MG63 (cell line): ENCODE data around the gene MAST4. TPM values are rescaled to one million over a fixed set of nuclear protein-coding genes. Genes with fewer than 3 reads are reported as not detected.

Experiments used
- DNase-seq: peaks from one replicate; pipeline ENCODE4 v3.0.0-alpha.2; 2020
- H3K27me3 ChIP-seq: fragments of 250-450 bp; sonication (Bioruptor Pico); 2 replicates; pipeline ENCODE4 v1.5.1; 2020; ENCODE audit warnings: mild to moderate bottlenecking, moderate library complexity
- H3K36me3 ChIP-seq: fragments of 250-450 bp; sonication (Bioruptor Pico); 2 replicates; pipeline ENCODE4 v1.5.1; 2020; ENCODE audit warnings: mild to moderate bottlenecking, moderate library complexity
- H3K4me3 ChIP-seq: fragments of 250-450 bp; sonication (Bioruptor Pico); 2 replicates; pipeline ENCODE4 v1.5.1; 2020; ENCODE audit warnings: mild to moderate bottlenecking, moderate library complexity
- H3K9me3 ChIP-seq: fragments of 250-450 bp; sonication (Bioruptor Pico); 2 replicates; pipeline ENCODE4 v1.5.1; 2020; ENCODE audit warnings: mild to moderate bottlenecking, moderate library complexity
- total RNA-seq: library from RNA; depleted of rRNA; stranded (reverse); fragments of >200 nt; shearing (Covaris generic); gene quantifications from 2 replicates; pipeline ENCODE4 v1.2.3, GENCODE V29; 2014; ENCODE audit warnings: low replicate concordance

Gene MAST4
- total RNA-seq, 1 experiment from 2014 or later: 0.16 TPM

DNA sequence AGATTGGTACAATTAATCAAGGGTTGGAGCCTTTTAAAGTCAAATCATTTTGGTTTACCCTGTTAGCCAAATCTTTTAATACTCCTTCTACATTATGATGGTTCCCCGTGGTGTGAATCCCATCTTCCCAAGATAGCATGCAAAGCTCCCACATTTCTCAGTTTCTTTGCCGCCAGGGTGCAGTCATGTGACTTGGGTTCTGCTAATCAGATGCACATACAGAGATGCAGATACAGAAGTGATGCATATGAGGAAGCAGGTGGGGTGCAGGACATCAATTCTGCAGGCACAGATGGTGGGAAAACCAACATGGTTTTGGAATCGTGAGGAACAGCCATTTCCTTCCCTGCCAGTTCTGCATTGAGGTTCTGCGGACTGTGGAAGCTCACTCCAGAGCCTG is 8.4 kb upstream of the MAST4 start:
- Histone ChIP-seq H3K9me3 (no peaks in the 10 kb centered on the region), H3K36me3 (no peaks in the 10 kb centered on the region), H3K4me3 (no peak overlapping the region), H3K27me3 (peaks cover 17% of the 10 kb centered on the region)
- no peak for DNase-seq

- H3K36me3 ChIP-seq: no peaks in the 10 kb centered on the region
- H3K9me3 ChIP-seq: no peaks in the 10 kb centered on the region
- H3K27me3 ChIP-seq: peaks cover 61% of the 10 kb centered on the region
- peak; percentile 23 for DNase-seq
- peak overlapping the region; percentile 47 for H3K4me3 ChIP-seq
These were observed 516 bp downstream of the MAST4 start for GRCh38 chr5:66596636-66597182.

DNA sequence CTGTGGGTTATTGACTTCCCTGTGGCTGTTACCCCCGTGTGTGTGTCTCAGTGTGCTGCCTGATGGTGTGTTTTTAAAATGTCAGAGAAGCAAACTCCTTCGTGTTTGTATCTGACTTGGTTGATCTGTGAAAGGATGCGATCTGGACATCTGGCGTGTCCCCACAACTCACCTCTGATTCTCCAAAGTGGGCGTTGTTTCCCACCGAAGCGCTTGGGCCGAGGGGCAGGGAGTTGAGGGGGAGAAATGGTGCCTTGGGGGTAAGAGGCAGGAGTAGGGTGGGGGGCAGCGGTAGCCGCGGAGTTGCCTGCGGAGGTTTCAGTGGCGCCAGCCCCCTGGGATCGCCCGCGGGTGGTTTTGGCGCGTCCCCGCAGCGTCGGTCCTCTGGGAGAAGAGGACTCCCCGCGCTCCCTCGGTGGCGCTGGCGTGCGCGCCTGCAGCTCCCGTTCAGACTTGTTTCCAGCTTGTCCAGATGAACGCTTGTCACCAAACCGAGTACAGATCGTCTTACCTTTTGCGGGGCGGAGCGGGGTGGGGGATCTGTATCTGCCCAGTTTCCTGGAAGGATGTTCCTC is 1.1 kb downstream of the MAST4 start:
- Histone ChIP-seq H3K27me3 (peaks cover 59% of the 10 kb centered on the region), H3K4me3 (peak overlapping the region; percentile 47), H3K9me3 (no peaks in the 10 kb centered on the region), H3K36me3 (no peaks in the 10 kb centered on the region)
- peak; percentile 4 for DNase-seq

DNA sequence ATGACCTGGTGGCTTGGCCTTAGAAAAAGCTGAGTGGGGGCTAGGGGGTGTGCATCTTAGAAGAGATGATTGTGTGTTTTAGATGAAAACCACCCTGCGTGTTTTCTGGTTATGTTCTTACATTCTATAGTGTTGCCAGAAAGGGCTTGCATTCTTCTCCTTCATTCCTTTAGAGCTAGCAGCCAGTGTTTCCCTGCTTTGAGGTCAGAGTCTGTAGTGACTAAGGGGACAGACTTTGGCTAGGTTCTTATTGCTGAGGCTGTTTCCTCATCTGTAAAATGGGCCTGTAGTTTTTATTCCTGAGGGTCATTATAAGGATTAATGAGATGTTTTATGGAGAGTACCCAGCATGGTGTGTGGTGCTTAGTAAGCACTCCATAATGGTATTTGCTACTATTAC is 6.4 kb downstream of the MAST4 start:
- DNase-seq: no peak
- peaks cover 45% of the 10 kb centered on the region for H3K27me3 ChIP-seq
- no peaks in the 10 kb centered on the region for H3K36me3 ChIP-seq
- H3K9me3 ChIP-seq: no peaks in the 10 kb centered on the region
- no peak overlapping the region for H3K4me3 ChIP-seq

- Histone ChIP-seq H3K27me3 (peaks cover 40% of the 10 kb centered on the region), H3K36me3 (no peaks in the 10 kb centered on the region), H3K4me3 (no peak overlapping the region), H3K9me3 (no peaks in the 10 kb centered on the region)
- no peak for DNase-seq
These were observed 7.0 kb downstream of the MAST4 start for GRCh38 chr5:66603164-66603563.

GRCh38 chr5:66603881-66604280 is 7.7 kb downstream of the MAST4 start:
- no peak for DNase-seq
- Histone ChIP-seq H3K9me3 (no peaks in the 10 kb centered on the region), H3K36me3 (no peaks in the 10 kb centered on the region), H3K27me3 (peaks cover 33% of the 10 kb centered on the region), H3K4me3 (no peak overlapping the region)

DNA sequence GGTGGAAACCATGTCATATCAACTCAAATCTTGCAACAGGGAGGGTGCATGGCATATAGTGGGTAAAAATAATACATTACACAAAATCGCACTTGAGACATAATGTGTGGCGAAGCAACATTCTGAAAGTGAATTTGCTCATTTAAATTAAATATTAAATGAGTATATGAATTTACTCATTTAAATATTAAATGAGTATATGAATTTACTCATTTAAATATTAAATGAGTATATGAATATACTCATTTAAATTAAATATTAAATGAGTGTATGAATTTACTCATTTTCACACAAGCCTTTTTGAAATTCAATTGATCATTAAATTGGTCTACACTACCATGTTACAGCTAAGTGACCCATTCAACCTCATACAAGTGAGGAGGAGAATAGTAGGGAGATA is 10.5 kb downstream of the MAST4 start:
- no peak for DNase-seq
- Histone ChIP-seq H3K27me3 (peaks cover 17% of the 10 kb centered on the region), H3K36me3 (no peaks in the 10 kb centered on the region), H3K9me3 (no peaks in the 10 kb centered on the region), H3K4me3 (no peak overlapping the region)

DNA sequence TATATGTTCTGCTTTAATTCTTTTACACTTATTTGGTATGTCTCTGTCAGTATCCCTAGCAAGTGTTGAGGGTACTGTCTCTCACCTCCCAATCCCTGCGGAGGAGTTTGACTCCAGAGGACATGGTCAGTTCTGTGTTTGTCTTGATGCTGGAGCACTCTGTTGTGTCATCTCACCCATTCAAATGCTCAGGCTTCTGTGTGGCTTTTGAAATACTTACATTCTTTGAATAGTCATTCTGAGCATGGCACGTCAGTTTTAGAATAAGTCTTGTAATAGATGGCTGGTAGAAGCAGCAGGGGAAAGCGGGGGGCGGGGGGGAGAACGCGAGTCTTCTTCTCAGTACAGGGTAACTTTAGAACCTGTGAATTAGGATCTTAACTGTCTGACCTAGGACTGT is 12.3 kb downstream of the MAST4 start:
- H3K36me3 ChIP-seq: no peaks in the 10 kb centered on the region
- DNase-seq: no peak
- no peaks in the 10 kb centered on the region for H3K9me3 ChIP-seq
- H3K4me3 ChIP-seq: no peak overlapping the region
- peaks cover 14% of the 10 kb centered on the region for H3K27me3 ChIP-seq

DNA sequence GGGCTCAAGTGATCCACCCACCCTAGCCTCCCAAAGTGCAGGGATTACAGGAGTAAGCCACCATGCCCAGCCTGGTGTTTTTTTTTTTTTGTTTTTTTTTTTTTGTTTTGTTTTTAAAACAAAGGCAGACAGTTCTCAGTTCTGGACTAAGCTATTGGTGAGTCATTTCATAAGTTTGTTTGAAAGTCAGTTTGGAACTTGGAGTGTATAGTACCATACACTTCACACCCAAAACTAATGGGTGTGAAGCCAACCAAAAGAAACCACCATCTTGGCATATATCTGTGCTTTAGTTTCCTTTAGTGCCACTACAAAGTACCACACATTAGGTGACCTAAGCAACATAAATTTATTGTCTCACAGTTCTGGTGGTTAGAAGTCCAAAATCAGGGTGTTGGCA is 13.4 kb downstream of the MAST4 start:
- Histone ChIP-seq H3K9me3 (no peaks in the 10 kb centered on the region), H3K27me3 (peaks cover 11% of the 10 kb centered on the region), H3K4me3 (no peak overlapping the region), H3K36me3 (no peaks in the 10 kb centered on the region)
- DNase-seq: no peak

- H3K9me3 ChIP-seq: no peaks in the 10 kb centered on the region
- no peaks in the 10 kb centered on the region for H3K27me3 ChIP-seq
- no peak overlapping the region for H3K4me3 ChIP-seq
- no peaks in the 10 kb centered on the region for H3K36me3 ChIP-seq
- no peak for DNase-seq
These were observed 16.0 kb downstream of the MAST4 start for GRCh38 chr5:66612226-66612625.

- Histone ChIP-seq H3K4me3 (no peak overlapping the region), H3K9me3 (no peaks in the 10 kb centered on the region), H3K27me3 (0 out of 2 replicates have a peak, but pooled peaks cover 2% of the 10 kb centered on the region), H3K36me3 (no peaks in the 10 kb centered on the region)
- no peak for DNase-seq
These were observed 18.9 kb downstream of the MAST4 start for GRCh38 chr5:66615136-66615535.

DNA sequence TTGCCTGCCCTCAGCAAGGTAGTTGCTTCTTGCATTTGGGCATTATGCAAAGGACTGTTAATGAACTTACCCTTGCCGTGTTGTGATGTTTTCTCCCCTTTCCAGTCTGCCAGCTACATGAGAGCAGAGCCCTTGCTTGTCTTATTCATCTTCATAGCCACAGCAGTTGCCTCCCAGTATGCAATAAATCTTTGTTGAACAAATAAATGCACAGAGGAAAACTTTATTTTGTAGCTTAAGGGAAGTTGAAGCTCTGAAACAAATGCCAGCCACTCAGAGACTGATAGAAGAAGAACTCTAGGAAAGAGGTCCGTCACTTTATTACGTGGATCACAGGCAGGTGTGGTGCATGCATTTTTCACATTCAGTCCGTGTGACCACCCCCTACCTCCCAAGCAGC is 19.7 kb downstream of the MAST4 start:
- Histone ChIP-seq H3K9me3 (no peaks in the 10 kb centered on the region), H3K36me3 (no peaks in the 10 kb centered on the region), H3K27me3 (0 out of 2 replicates have a peak, but pooled peaks cover 2% of the 10 kb centered on the region), H3K4me3 (no peak overlapping the region)
- DNase-seq: no peak

- no peaks in the 10 kb centered on the region for H3K9me3 ChIP-seq
- DNase-seq: no peak
These were observed 20.5 kb downstream of the MAST4 start for GRCh38 chr5:66616520-66617225.

GRCh38 chr5:66617226-66617861 is 21.2 kb downstream of the MAST4 start:
- H3K27me3 ChIP-seq: 0 out of 2 replicates have a peak, but pooled peaks cover 2% of the 10 kb centered on the region
- H3K9me3 ChIP-seq: no peaks in the 10 kb centered on the region
- no peak overlapping the region for H3K4me3 ChIP-seq
- no peak for DNase-seq
- H3K36me3 ChIP-seq: no peaks in the 10 kb centered on the region

More at GRCh38 chr5:66616520-66617225, 20.5 kb downstream of the MAST4 start:
- no peak overlapping the region for H3K4me3 ChIP-seq
- H3K27me3 ChIP-seq: 0 out of 2 replicates have a peak, but pooled peaks cover 2% of the 10 kb centered on the region
- H3K36me3 ChIP-seq: no peaks in the 10 kb centered on the region

DNA sequence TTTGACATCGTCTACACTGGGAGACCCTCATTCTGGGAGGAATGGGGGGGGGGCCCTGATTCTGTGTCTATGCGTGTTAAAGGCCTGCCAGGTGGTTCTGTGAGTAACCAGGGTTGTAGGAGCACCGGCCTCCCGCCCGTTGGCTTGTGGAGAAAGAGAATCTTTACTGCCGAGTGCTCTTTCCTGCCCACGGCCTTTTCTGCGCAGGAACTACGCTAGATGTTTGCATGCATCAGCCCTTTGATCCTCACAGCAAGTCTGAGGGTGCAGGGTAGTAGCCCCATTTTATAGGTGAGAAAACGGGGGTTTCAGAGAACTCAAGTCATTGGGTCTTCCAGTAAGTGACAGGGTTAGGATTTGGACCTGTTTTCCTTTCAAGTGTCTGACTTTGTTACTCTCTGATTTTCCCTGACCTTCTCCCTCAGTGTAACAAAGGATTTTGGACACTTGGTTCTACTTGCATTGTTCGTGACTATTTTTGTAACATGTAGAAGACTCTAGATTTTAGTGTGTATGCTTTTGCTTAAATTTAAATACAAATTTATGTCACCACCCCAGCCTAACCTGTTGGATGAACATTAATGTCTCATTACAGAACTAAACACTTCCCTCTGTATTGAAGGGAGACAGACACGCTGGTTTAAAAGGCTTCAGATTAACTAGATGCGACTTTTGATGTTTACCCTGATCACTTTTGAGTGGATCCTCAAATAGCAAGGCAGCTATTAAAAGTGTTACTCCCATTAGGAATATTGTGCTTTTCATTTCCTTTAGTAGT is 22.0 kb downstream of the MAST4 start:
- 0 out of 2 replicates have a peak, but pooled peaks cover 2% of the 10 kb centered on the region for H3K27me3 ChIP-seq
- no peak overlapping the region for H3K4me3 ChIP-seq
- DNase-seq: no peak
- no peaks in the 10 kb centered on the region for H3K36me3 ChIP-seq
- no peaks in the 10 kb centered on the region for H3K9me3 ChIP-seq

GRCh38 chr5:66620711-66621110 is 24.5 kb downstream of the MAST4 start:
- H3K4me3 ChIP-seq: no peak overlapping the region
- DNase-seq: no peak
- no peaks in the 10 kb centered on the region for H3K9me3 ChIP-seq
- 0 out of 2 replicates have a peak, but pooled peaks cover 2% of the 10 kb centered on the region for H3K27me3 ChIP-seq
- no peaks in the 10 kb centered on the region for H3K36me3 ChIP-seq

DNA sequence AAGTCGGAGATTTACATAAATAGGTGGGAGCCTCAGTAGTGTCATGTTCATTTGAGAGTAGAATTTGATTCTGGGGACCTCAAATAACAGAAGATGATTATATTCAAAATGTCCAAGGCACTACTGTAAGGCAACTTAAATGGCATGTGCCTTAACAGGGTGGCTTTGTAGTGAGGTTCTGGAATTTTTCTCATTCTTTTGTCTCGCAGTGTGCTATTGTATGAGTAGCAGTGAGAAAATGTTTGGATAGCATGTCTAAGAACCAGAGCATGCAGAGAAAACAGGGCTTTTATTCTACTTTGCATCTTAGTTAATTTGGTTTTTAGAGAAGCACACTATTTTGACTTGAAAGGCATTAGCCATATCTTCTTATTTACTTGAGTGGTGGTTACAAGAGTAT is 25.0 kb downstream of the MAST4 start:
- DNase-seq: no peak
- Histone ChIP-seq H3K36me3 (no peaks in the 10 kb centered on the region), H3K27me3 (0 out of 2 replicates have a peak, but pooled peaks cover 2% of the 10 kb centered on the region), H3K9me3 (no peaks in the 10 kb centered on the region), H3K4me3 (no peak overlapping the region)
